Suprapubic skin (tissue), 3 donors: ENCODE results near the gene BAHD1.

ENCODE experiments used
- CTCF ChIP-seq, 2 donors: fragments of 200-600 bp in 1 of 2; fragments of 450-650 bp in 1 of 2; sonication (generic) in 1 of 2; IDR thresholded peaks; one replicate each; pipeline ENCODE4 v1.5.1; 2016 to 2019; ENCODE audit warnings: antibody characterized with exemption in 2 of 2, mild to moderate bottlenecking in 1 of 2, moderate library complexity in 1 of 2
- EP300 ChIP-seq: sonication (generic); formaldehyde crosslinking; IDR thresholded peaks from one replicate; pipeline ENCODE4 v1.6.1; 2017; ENCODE audit warnings: antibody characterized with exemption
- POLR2A ChIP-seq, 2 donors: fragments of 450-650 bp; IDR thresholded peaks; one replicate each; pipeline ENCODE4 v1.6.1; 2017; ENCODE audit warnings: antibody characterized with exemption in 2 of 2, mild to moderate bottlenecking in 2 of 2, moderate library complexity in 2 of 2

- TF ChIP-seq CTCF (IDR thresholded peaks at IDR 0.05) (no peak), POLR2A (IDR thresholded peaks at IDR 0.05) (no peak), EP300 (no peak)
These were observed 40.8 kb downstream of the BAHD1 start for GRCh38 chr15:40481341-40482074.
